ENCODE results near the gene P2RY14. TPM values are rescaled to one million over a fixed set of nuclear protein-coding genes. Genes with fewer than 3 reads are reported as not detected.

Gene P2RY14
- total RNA-seq, 1 donor from 2014 or later = not detected

GRCh38 chr3:151319628-151320027 is 41.3 kb upstream of the P2RY14 start:
- no peak overlapping the region for H3K4me3 Mint-ChIP-seq (ENCODE audit: unreplicated experiment)
- H3K4me1 Mint-ChIP-seq (ENCODE audit: unreplicated experiment) = peaks cover 8% of the 10 kb centered on the region
- peaks cover 9% of the 10 kb centered on the region for H3K9me3 Mint-ChIP-seq (ENCODE audit: unreplicated experiment)
- H3K27ac Mint-ChIP-seq (ENCODE audit: unreplicated experiment) = no peak overlapping the region
- TF ChIP-seq CTCF (IDR thresholded peaks at IDR 0.05) = no peak
- no peak for DNase-seq (ENCODE audit: extremely low spot score, unreplicated experiment)
- H3K36me3 Mint-ChIP-seq (ENCODE audit: unreplicated experiment) = no peaks in the 10 kb centered on the region
- no peaks in the 10 kb centered on the region for H3K27me3 Mint-ChIP-seq (ENCODE audit: unreplicated experiment)

GRCh38 chr3:151318991-151319390 is 40.6 kb upstream of the P2RY14 start:
- Mint-ChIP-seq H3K27me3 (ENCODE audit: unreplicated experiment) (no peaks in the 10 kb centered on the region), H3K27ac (ENCODE audit: unreplicated experiment) (no peak overlapping the region), H3K4me3 (ENCODE audit: unreplicated experiment) (no peak overlapping the region), H3K4me1 (ENCODE audit: unreplicated experiment) (peaks cover 8% of the 10 kb centered on the region), H3K36me3 (ENCODE audit: unreplicated experiment) (no peaks in the 10 kb centered on the region), H3K9me3 (ENCODE audit: unreplicated experiment) (peaks cover 9% of the 10 kb centered on the region)
- DNase-seq (ENCODE audit: extremely low spot score, unreplicated experiment) = no peak
- no peak for TF ChIP-seq CTCF (IDR thresholded peaks at IDR 0.05)

- peaks cover 9% of the 10 kb centered on the region for H3K9me3 Mint-ChIP-seq (ENCODE audit: unreplicated experiment)
- H3K27ac Mint-ChIP-seq (ENCODE audit: unreplicated experiment) = no peak overlapping the region
- no peak overlapping the region for H3K4me3 Mint-ChIP-seq (ENCODE audit: unreplicated experiment)
- H3K27me3 Mint-ChIP-seq (ENCODE audit: unreplicated experiment) = no peaks in the 10 kb centered on the region
- no peaks in the 10 kb centered on the region for H3K36me3 Mint-ChIP-seq (ENCODE audit: unreplicated experiment)
- H3K4me1 Mint-ChIP-seq (ENCODE audit: unreplicated experiment) = peaks cover 8% of the 10 kb centered on the region
- no peak for TF ChIP-seq CTCF (IDR thresholded peaks at IDR 0.05)
- no peak for DNase-seq (ENCODE audit: extremely low spot score, unreplicated experiment)
Observed at GRCh38 chr3:151318313-151318712, 40.0 kb upstream of the P2RY14 start.

- DNase-seq (ENCODE audit: extremely low spot score, unreplicated experiment) = no peak
- Mint-ChIP-seq H3K9me3 (ENCODE audit: unreplicated experiment) (peaks cover 9% of the 10 kb centered on the region), H3K27ac (ENCODE audit: unreplicated experiment) (no peak within 1 kb of the TSS), H3K27me3 (ENCODE audit: unreplicated experiment) (no peaks in the 10 kb centered on the region), H3K4me1 (ENCODE audit: unreplicated experiment) (peaks cover 8% of the 10 kb centered on the region), H3K36me3 (ENCODE audit: unreplicated experiment) (no peaks in the 10 kb centered on the region), H3K4me3 (ENCODE audit: unreplicated experiment) (no peak within 1 kb of the TSS)
- no peak for TF ChIP-seq CTCF (IDR thresholded peaks at IDR 0.05)
Observed at GRCh38 chr3:151316267-151316991, 38.1 kb upstream of the P2RY14 start, which contains the start of gene GPR87. Gene GPR87 (minus strand): TSS chr3:151316820. CDS start chr3:151300100, 16,720 bp downstream.

GRCh38 chr3:151315846-151316245 is 37.5 kb upstream of the P2RY14 start:
- H3K36me3 Mint-ChIP-seq (ENCODE audit: unreplicated experiment) = no peaks in the 10 kb centered on the region
- H3K27me3 Mint-ChIP-seq (ENCODE audit: unreplicated experiment) = no peaks in the 10 kb centered on the region
- no peak overlapping the region for H3K4me3 Mint-ChIP-seq (ENCODE audit: unreplicated experiment)
- H3K4me1 Mint-ChIP-seq (ENCODE audit: unreplicated experiment) = peaks cover 8% of the 10 kb centered on the region
- no peak for TF ChIP-seq CTCF (IDR thresholded peaks at IDR 0.05)
- DNase-seq (ENCODE audit: extremely low spot score, unreplicated experiment) = no peak
- H3K27ac Mint-ChIP-seq (ENCODE audit: unreplicated experiment) = no peak overlapping the region
- peaks cover 9% of the 10 kb centered on the region for H3K9me3 Mint-ChIP-seq (ENCODE audit: unreplicated experiment)

Measured in osteocyte (in vitro differentiated cells).